ENCODE data around the gene SLC37A2.

SLC37A2 gene

DNA sequence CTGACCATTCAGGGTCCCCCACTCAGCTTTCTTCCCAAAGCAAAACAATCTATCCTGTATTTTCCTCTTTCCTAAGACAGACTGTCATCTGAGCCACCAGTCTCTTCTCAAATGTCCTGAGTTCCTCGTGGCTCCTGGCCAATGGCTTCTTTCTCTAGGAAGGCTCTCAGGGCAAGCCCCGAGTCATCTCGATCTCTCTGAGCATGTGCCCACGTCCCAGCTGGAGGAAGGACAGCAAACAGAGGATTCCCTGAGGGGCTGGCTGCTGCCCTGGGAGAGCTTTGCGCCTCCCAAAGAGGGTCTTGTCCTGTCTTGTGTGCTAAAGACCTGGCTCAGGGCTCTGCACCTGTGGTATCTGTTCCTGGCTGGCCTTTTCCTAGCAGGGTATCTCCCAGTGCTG lies 8.3 kb downstream of the SLC37A2 start:
- DNase-seq = no peak

DNA sequence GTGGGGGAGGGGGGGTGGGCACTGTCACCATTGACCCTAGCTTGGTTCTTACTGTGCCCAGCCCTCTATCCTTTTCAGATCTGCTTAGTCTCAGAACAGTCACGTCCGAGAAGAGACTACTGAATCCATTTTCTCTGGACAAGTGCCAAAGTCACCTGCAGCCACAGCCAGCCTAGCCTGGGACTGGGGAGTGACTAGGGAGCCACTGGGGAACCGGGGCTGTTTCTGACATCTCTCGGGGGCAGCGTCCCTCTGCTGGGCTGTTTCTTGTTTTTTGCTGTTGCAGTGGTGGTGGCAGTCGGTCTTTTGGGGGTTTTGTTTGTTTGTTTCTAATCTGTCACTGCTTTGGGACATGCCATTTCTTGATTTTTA lies 8.7 kb downstream of the SLC37A2 start:
- DNase-seq = no peak

GRCh38 chr11:125072218-125072960 lies 9.3 kb downstream of the SLC37A2 start:
- no peak for DNase-seq

- no peak for DNase-seq
These were observed 10.0 kb downstream of the SLC37A2 start for GRCh38 chr11:125072961-125073590.

GRCh38 chr11:125073616-125074483 lies 10.7 kb downstream of the SLC37A2 start:
- DNase-seq = no peak

DNA sequence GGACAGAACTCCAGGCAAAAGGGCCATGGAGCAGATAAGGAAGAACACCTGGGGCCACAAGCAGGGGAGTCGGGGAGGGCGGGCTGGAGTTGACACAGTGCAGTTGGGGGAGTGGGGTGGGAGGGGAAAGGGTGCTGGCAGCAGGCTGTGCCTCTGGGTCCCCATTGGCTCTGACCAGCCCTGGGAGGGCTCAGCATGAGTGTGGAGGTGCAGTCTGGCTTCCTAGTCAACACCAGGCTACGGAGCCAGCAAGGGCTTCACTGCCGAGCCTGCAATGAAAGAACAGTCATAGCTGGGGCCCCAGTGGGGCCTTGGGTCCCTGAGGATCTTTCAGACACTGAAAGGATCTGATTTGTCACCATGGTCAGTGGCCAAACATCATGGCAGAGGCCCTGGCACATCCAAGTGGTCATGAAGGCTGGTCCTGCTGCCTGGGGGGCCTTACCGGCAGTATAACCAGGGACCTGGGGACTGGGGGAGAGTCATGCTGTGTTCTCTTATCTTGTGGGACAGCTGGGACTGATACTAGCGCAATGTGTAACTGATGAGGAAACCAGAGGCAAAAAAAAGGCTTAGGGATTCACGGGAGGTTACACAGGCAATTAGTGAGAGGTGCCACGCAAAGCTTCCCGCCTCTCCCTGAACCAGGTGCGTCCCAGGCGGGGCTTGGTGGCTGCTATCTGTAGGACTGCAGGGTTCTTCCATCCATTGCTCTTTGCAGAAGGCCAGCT lies 11.6 kb downstream of the SLC37A2 start:
- DNase-seq = no peak

DNA sequence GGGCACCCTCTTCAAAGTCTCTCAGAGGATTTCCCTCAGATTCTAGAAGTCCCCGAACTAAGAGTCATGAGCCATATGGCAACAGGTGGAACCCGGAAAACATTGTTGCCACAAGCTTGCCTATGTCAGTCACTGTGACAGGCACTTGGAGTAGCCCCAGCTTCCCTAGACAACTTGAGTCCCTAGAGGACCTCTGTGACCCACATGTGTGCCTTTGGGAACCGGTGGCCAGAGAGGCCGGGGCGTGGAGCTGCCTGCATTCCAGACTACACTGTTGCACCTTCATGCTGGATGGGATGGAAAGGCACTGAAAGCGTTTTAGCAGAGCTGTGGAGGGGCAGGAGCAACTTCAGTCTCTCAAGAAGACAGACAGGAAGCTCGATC lies 12.1 kb downstream of the SLC37A2 start:
- no peak for DNase-seq

DNA sequence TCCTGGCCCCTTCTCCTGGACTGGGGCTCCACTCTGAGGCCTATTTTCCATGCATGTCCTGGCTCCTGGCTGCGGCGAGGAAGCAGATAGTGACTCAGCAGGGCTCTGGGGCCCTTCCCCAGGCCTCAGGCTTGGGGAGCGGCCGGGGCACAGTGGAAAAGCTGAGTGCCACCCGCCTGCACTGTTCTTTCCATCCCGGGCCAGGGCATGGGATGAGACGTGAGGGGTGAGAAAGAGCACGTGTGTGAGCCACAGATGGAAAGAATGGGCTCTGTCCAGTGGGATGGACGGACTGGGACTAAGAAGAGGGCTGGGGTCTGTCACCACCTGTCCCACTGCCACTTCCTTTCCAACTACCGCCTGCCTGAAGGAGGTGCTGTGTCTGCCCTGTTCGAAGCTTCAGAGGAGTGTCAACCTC lies 12.8 kb downstream of the SLC37A2 start:
- no peak for DNase-seq

DNA sequence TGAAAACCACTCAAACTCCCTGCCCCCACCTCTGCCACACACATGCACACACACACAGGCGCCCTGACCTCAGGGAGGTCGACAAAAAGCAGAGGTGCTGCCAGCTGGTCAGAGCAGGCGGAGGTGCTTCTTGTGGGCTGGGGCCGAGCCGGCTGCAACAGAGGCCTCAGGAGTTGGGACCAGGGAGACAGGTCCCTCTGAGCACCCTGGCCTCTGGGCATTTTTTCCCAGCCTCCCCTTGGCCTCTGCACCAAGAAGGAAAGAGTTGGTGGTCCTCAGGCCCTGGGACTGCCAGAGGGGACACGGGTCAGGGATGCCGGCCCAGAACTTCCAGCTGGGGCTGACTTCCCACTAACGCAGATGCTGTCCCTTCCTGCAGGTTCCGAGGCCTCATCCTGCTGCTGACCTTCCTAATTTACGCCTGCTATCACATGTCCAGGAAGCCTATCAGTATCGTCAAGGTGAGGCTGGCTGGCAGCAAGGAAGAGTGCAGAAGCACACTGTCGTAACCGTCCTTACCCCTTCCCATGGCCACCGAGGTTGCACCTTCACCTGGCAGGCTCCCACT lies 13.4 kb downstream of the SLC37A2 start:
- no peak for DNase-seq

- DNase-seq = no peak
These were observed 14.9 kb downstream of the SLC37A2 start for GRCh38 chr11:125078016-125078415.

- DNase-seq = no peak
These were observed 15.5 kb downstream of the SLC37A2 start for GRCh38 chr11:125078516-125079140.

DNA sequence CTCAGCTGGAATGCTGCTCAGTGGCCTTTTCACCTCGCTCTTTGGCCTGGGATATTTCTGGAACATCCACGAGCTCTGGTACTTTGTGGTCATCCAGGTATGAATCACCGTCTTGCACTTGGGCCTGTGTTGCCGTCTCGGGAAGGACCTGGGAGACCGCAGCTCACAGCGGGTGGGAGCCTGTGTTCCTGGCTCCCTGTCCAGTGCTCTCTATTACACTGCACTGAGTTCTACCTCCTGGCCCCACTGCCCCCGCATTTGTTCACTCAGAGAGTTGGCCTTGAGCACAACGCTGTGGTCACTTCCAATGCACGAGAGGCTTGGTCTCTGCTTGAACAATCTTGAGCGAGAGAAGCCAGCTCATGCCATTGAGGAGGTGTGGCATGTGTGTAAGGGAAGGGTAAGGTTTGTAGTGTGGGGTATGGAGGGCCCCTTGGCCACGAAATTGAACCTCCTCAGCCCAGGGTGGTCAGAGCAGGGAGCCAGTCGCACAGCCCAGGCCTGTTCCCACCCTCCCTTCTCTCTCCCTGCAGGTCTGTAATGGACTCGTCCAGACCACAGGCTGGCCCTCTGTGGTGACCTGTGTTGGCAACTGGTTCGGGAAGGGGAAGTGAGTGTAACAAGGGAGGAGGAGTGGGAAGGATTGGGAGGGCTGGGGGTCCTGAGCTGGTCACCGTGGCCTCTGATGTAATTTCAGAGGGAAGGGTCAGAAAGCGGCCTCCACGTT lies 16.2 kb downstream of the SLC37A2 start:
- DNase-seq = no peak

DNA sequence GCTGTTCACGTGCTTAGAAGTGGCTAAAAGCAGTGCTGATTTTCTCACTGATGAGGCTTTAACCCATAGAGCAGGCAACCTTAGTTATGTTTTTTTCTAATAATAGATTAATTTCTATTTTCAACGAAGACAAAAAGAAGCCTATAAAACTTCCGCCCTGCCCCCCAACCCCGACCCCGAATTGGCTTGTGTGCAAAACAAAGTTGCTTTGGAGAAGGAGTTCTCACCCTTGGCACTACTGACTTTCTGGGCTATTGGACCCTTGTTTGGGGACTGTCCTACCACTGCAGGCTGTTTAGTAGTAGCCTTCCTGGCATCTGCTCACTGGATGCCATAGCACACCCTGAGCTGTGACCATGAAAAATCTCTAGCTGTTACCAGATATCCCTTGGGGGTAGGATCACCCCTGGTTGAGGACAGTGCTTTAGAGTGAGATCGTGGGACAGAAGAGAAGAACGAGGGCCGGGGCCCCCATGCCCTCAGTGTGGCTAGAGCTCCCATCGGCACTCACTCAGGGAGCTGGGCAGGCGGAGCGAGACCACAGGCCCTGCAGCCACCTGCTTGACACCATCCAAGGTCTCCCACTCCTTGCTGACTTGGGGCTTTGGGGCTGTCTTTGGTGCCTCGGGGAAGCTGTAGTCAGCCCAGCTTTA lies 16.9 kb downstream of the SLC37A2 start:
- DNase-seq = no peak

DNA sequence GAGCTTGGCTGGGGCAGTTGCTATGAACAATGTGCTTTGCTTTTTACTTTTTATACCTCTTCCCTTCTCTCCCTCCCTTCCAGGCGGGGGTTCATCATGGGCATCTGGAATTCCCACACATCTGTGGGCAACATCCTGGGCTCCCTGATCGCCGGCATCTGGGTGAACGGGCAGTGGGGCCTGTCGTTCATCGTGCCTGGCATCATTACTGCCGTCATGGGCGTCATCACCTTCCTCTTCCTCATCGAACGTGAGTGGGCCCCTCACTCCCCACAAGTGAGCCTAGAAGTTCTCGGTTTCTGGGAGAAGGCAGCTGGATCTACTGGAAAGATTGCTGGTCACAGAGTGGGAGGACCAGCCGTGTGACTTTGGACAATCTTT lies 17.4 kb downstream of the SLC37A2 start:
- DNase-seq = no peak

DNA sequence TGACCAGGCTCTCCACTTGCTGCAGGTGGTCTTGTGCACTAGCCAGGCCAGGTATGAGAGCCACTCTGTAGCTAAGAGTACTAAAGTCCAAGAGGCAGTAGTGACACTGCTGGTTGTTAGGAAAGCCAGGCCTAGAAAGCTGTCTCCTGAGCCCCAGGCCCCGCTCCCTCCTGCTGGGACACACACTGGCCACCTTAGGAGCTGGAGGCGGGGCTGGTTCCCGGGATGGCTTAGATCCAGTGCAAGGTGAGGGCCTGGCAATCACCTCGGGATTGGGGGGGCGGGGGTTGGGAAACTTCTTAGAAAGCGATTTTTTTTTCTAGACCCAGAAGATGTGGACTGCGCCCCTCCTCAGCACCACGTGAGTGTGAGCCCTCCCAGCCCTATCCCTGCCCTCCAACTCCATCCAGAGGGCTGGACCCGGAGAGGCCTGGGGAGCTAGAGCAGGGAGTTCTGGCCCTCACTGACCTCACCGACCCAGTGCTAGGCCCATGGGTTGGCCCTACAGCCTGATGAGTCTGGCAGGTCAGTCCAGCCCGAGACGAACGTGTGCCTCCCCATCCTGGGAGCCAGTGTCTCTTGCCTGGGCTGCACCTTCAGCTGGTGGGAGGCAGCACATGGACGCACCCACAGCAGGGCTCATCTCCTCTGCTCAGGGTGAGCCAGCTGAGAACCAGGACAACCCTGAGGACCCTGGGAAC lies 18.1 kb downstream of the SLC37A2 start:
- no peak for DNase-seq

DNA sequence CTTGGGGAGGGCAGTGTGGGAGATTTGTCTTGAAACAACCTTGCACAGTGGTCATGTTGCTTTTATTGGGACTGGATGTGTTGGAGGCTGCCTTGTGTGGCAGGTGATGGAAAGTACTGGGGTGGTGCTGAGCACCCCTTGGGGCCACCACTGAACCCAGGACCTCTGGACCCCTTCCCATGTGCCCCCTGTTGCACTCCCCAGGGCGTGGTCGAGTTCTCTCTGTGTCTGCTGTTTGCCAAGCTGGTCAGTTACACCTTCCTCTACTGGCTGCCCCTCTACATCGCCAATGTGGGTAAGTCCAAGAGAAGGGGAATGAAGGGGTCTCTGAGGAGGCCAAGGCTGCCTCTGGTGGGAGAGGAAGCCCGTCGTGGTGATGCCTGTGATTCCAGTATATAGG lies 18.9 kb downstream of the SLC37A2 start:
- no peak for DNase-seq

- DNase-seq = no peak
These were observed 19.7 kb downstream of the SLC37A2 start for GRCh38 chr11:125082611-125083311.

GRCh38 chr11:125083312-125084056 lies 20.4 kb downstream of the SLC37A2 start:
- DNase-seq = no peak

DNA sequence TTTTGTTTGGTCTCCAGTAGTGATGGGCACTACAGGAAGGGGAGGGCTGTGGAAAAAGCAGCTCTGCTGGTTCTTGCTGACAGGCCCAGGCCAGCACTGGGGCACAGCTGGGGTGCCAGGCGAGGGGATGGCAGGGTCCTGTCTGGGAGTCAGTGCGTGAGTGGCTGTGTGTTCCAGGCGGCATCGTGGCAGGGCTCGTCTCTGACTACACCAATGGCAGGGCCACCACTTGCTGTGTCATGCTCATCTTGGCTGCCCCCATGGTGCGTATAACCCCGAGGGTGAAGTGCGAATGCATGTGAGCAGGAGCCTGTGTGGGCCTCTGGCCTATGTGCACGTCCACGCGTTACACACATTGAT lies 20.9 kb downstream of the SLC37A2 start:
- no peak for DNase-seq

Measured in T-helper 9 cell (primary cell).